SK-N-SH treated with all-trans-retinoic acid at 6 μM for 48 hours (cell line): Measurements from ENCODE around the gene DAB2.

ENCODE experiments used
- ATAC-seq: fragments of 200-7000 bp; cut with Tn5 transposase; 3 replicates; pipeline ENCODE4 v1.9.1; 2020; ENCODE audit warnings: mild to moderate bottlenecking, moderate library complexity
- ARNTL ChIP-seq: fragments of 450-650 bp; formaldehyde crosslinking; IDR thresholded peaks from 2 replicates; pipeline ENCODE4 v1.5.0; 2020; ENCODE audit warnings: low read depth, mild to moderate bottlenecking, moderate library complexity, borderline replicate concordance
- BACH2 ChIP-seq: fragments of 250-450 bp; sonication (Bioruptor Pico); IDR thresholded peaks from 2 replicates; pipeline ENCODE4 v1.9.0; 2021; ENCODE audit warnings: mild to moderate bottlenecking, borderline replicate concordance
- CREB5 ChIP-seq: fragments of 250-450 bp; sonication (Bioruptor Pico); IDR thresholded peaks from 2 replicates; pipeline ENCODE4 v1.5.1; 2020; ENCODE audit warnings: low read depth, mild to moderate bottlenecking, moderate library complexity
- CSDC2 ChIP-seq: fragments of 250-450 bp; sonication (Bioruptor Pico); IDR thresholded peaks from 2 replicates; pipeline ENCODE4 v1.5.0; 2020; ENCODE audit warnings: mild to moderate bottlenecking, moderate library complexity
- CSRNP3 ChIP-seq: fragments of 250-450 bp; sonication (Bioruptor Pico); IDR thresholded peaks from 2 replicates; pipeline ENCODE4 v1.5.1; 2021; ENCODE audit warnings: mild to moderate bottlenecking, moderate library complexity
- ESRRG ChIP-seq: fragments of 250-450 bp; sonication (Bioruptor Pico); IDR thresholded peaks from 2 replicates; pipeline ENCODE4 v1.6.1; 2021; ENCODE audit warnings: mild to moderate bottlenecking
- GLIS3 ChIP-seq: fragments of 250-450 bp; sonication (Bioruptor Pico); IDR thresholded peaks from 2 replicates; pipeline ENCODE4 v1.5.0; 2020; ENCODE audit warnings: mild to moderate bottlenecking, moderate library complexity
- ISL1 ChIP-seq: fragments of 250-450 bp; sonication (Bioruptor Pico); IDR thresholded peaks from 2 replicates; pipeline ENCODE4 v2.1.2; 2022; ENCODE audit warnings: mild to moderate bottlenecking, moderate library complexity
- OSR1 ChIP-seq: fragments of 250-450 bp; sonication (Bioruptor Pico); IDR thresholded peaks from 2 replicates; pipeline ENCODE4 v1.8.0; 2022; ENCODE audit warnings: moderate library complexity, mild to moderate bottlenecking, inconsistent platforms
- POU6F1 ChIP-seq: fragments of 250-450 bp; sonication (Bioruptor Pico); IDR thresholded peaks from 2 replicates; pipeline ENCODE4 v1.8.0; 2021; ENCODE audit warnings: low read depth, mild to moderate bottlenecking, moderate library complexity, borderline replicate concordance
- PPARA ChIP-seq: fragments of 250-450 bp; sonication (Bioruptor Pico); IDR thresholded peaks from 2 replicates; pipeline ENCODE4 v1.5.0; 2020; ENCODE audit warnings: mild to moderate bottlenecking, borderline replicate concordance
- RARB ChIP-seq: fragments of 250-450 bp; sonication (Bioruptor Pico); IDR thresholded peaks from 2 replicates; pipeline ENCODE4 v1.8.0; 2021; ENCODE audit warnings: mild to moderate bottlenecking, moderate library complexity
- TCF4 ChIP-seq: fragments of 250-450 bp; sonication (Bioruptor Pico); IDR thresholded peaks from 2 replicates; pipeline ENCODE4 v1.8.0; 2021; ENCODE audit warnings: mild to moderate bottlenecking, moderate library complexity, borderline replicate concordance
- TOX ChIP-seq: fragments of 250-450 bp; sonication (Bioruptor Pico); IDR thresholded peaks from 2 replicates; pipeline ENCODE4 v1.8.0; 2021; ENCODE audit warnings: mild to moderate bottlenecking, moderate library complexity, borderline replicate concordance
- TSHZ2 ChIP-seq: fragments of 250-450 bp; sonication (Bioruptor Pico); IDR thresholded peaks from 2 replicates; pipeline ENCODE4 v1.5.0; 2020; ENCODE audit warnings: mild to moderate bottlenecking, moderate library complexity
- ZC3H10 ChIP-seq: fragments of 250-450 bp; sonication (Bioruptor Pico); IDR thresholded peaks from 2 replicates; pipeline ENCODE4 v1.5.1; 2021; ENCODE audit warnings: mild to moderate bottlenecking, moderate library complexity
- ZFP3 ChIP-seq: fragments of 250-450 bp; sonication (Bioruptor Pico); IDR thresholded peaks from 2 replicates; pipeline ENCODE4 v1.5.0; 2020; ENCODE audit warnings: mild to moderate bottlenecking, moderate library complexity
- ZFP30 ChIP-seq: fragments of 450-650 bp; formaldehyde crosslinking; IDR thresholded peaks from 2 replicates; pipeline ENCODE4 v1.5.0; 2022; ENCODE audit warnings: mild to moderate bottlenecking, moderate library complexity
- ZNF565 ChIP-seq: fragments of 450-650 bp; formaldehyde crosslinking; conservative IDR thresholded peaks from 2 replicates; pipeline ENCODE4 v1.5.0; 2020; ENCODE audit warnings: low read depth, mild to moderate bottlenecking, moderate library complexity
- ZNF70 ChIP-seq: fragments of 450-650 bp; formaldehyde crosslinking; IDR thresholded peaks from 2 replicates; pipeline ENCODE4 v1.5.0; 2020; ENCODE audit warnings: mild to moderate bottlenecking, moderate library complexity
- ZNF8 ChIP-seq: fragments of 450-650 bp; formaldehyde crosslinking; IDR thresholded peaks from 2 replicates; pipeline ENCODE4 v1.5.0; 2020; ENCODE audit warnings: mild to moderate bottlenecking, moderate library complexity
- TF ChIP-seq, protein P1 (sequence below): fragments of 250-450 bp; sonication (Bioruptor Pico); IDR thresholded peaks from 2 replicates; pipeline ENCODE4 v1.8.0; 2020; ENCODE audit warnings: mild to moderate bottlenecking, moderate library complexity, borderline replicate concordance

Gene DAB2

GRCh38 chr5:39414426-39414825 lies 10.4 kb downstream of the DAB2 start:
- no peak for ATAC-seq
- no peak for TF ChIP-seq ZC3H10
- TF ChIP-seq ZFP30 (CRISPR knock-in tag) = no peak
- TF ChIP-seq ZFP3 = no peak

DNA sequence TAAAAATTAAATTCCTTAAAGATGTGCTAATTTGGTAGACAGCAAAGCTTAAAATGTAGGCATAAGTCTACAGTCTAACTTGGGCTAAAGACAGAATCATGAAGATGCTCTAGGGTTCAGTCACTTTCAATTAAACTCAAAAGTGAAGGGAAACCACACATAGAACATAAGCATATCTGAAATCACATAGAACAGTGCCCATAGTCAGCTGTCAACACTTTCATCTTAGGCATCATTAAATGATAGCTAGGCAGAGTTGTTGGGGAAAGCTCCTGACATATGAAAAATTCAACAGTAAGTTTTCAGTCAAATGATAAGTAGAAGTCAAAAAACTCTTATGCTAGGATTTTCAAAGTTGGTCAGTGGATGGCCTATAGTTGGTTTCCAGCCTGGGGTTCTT lies 11.0 kb downstream of the DAB2 start:
- TF ChIP-seq TCF4 (CRISPR knock-in tag) (no peak), ZNF70 (CRISPR knock-in tag) (no peak), TSHZ2 (CRISPR knock-in tag) (no peak), CSRNP3 (no peak), GLIS3 (CRISPR knock-in tag) (no peak), CSDC2 (no peak), ZFP30 (CRISPR knock-in tag) (no peak), ZNF565 (CRISPR knock-in tag) (no peak), ARNTL (no peak), ZFP3 (no peak), CREB5 (CRISPR knock-in tag) (no peak), ISL1 (no peak), RARB (CRISPR knock-in tag) (no peak), BACH2 (CRISPR knock-in tag) (no peak), ZC3H10 (no peak), POU6F1 (CRISPR knock-in tag) (no peak), ZNF8 (CRISPR knock-in tag) (no peak)
- TF ChIP-seq, protein P1, sequence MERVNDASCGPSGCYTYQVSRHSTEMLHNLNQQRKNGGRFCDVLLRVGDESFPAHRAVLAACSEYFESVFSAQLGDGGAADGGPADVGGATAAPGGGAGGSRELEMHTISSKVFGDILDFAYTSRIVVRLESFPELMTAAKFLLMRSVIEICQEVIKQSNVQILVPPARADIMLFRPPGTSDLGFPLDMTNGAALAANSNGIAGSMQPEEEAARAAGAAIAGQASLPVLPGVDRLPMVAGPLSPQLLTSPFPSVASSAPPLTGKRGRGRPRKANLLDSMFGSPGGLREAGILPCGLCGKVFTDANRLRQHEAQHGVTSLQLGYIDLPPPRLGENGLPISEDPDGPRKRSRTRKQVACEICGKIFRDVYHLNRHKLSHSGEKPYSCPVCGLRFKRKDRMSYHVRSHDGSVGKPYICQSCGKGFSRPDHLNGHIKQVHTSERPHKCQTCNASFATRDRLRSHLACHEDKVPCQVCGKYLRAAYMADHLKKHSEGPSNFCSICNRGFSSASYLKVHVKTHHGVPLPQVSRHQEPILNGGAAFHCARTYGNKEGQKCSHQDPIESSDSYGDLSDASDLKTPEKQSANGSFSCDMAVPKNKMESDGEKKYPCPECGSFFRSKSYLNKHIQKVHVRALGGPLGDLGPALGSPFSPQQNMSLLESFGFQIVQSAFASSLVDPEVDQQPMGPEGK (CRISPR knock-in tag) = no peak
- no peak for ATAC-seq

DNA sequence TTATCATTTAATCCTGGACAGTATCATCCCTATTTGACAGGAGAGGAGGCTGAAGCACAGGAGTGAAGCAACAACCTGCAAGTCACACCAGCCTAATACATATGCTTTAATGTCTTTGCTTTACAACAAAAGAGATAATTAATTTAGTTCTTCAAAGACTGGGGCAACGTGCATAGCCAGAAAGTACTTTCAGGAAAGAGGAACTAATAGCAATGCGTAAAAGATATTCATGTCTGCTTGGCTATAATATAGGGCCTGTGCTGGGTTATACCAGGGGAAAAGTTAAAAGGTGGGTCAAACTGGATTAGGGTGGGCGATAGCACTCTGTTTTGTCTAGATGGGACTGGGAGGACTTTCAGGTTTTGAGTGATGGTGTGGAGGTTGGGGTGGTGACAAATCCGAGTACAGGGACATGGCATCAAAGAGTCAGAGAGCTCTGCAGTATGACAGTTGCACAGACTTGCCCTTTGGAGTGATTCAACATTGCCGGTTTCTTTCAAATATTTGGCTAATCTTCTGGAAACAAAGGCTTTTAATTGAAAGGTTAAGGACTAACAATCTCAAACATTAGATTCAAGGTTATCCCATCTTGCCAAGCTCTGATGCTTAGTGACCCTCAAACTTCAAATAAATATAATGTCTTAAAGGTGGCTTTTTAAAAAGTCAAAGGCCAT lies 11.9 kb downstream of the DAB2 start:
- no peak for ATAC-seq
- no peak for TF ChIP-seq ZNF8 (CRISPR knock-in tag)
- TF ChIP-seq ZNF70 (CRISPR knock-in tag) = no peak
- no peak for TF ChIP-seq ESRRG (CRISPR knock-in tag)
- no peak for TF ChIP-seq CSRNP3
- TF ChIP-seq GLIS3 (CRISPR knock-in tag) = no peak
- no peak for TF ChIP-seq PPARA (CRISPR knock-in tag)
- no peak for TF ChIP-seq RARB (CRISPR knock-in tag)
- no peak for TF ChIP-seq OSR1 (CRISPR knock-in tag)
- TF ChIP-seq TOX (CRISPR knock-in tag) = no peak
- no peak for TF ChIP-seq TSHZ2 (CRISPR knock-in tag)
- no peak for TF ChIP-seq ZC3H10
- TF ChIP-seq BACH2 (CRISPR knock-in tag) = no peak
- TF ChIP-seq CREB5 (CRISPR knock-in tag) = no peak
- no peak for TF ChIP-seq ZFP30 (CRISPR knock-in tag)
- TF ChIP-seq CSDC2 = no peak
